ENCODE data around the gene IWS1. TPM values are rescaled to one million over a fixed set of nuclear protein-coding genes. Genes with fewer than 3 reads are reported as not detected.

IWS1 gene
- total RNA-seq, 1 experiment from 2014 or later = 56.0 TPM

- H3K27ac Mint-ChIP-seq (ENCODE audit: unreplicated experiment) = no peak overlapping the region
- H3K4me3 Mint-ChIP-seq (ENCODE audit: unreplicated experiment) = no peak overlapping the region
- Histone ChIP-seq H3K36me3 (ENCODE audit: control insufficient read depth, insufficient read depth, low read length) (no peaks in the 10 kb centered on the region), H3K4me1 (no peaks in the 10 kb centered on the region), H3K4me3 (ENCODE audit: low read depth, low read length) (no peak overlapping the region), H3K9me3 (no peaks in the 10 kb centered on the region), H3K27me3 (replicated peaks; ENCODE audit: control insufficient read depth, insufficient read depth, low read length) (no peaks in the 10 kb centered on the region)
- ChIA-PET POLR2A (no interaction called here), CTCF (no interaction called here)
- H3K27me3 Mint-ChIP-seq (ENCODE audit: insufficient read depth, unreplicated experiment) = no peaks in the 10 kb centered on the region
- H3K9me3 Mint-ChIP-seq (ENCODE audit: unreplicated experiment) = peaks cover 21% of the 10 kb centered on the region
- TF ChIP-seq CTCF (IDR thresholded peaks at IDR 0.05; ENCODE audit: insufficient read depth in 1 of 2, low read depth in 1 of 2, low read length in 1 of 2, severe bottlenecking in 1 of 2, unreplicated experiment in 1 of 2) = no peak
- H3K36me3 Mint-ChIP-seq (ENCODE audit: insufficient read depth, unreplicated experiment) = no peaks in the 10 kb centered on the region
- no TSS peak for BruUV-seq (replicated peaks)
- DNase-seq = no peak
- intact Hi-C loops (cut with micrococcal nuclease; ENCODE audit: unreplicated experiment) = no loop called here
- H3K4me1 Mint-ChIP-seq (ENCODE audit: low read depth, unreplicated experiment) = no peaks in the 10 kb centered on the region
Observed at GRCh38 chr2:127560931-127561280, 34.6 kb upstream of the IWS1 start.

- H3K4me1 ChIP-seq = no peaks in the 10 kb centered on the region
- H3K27me3 ChIP-seq (replicated peaks; ENCODE audit: control insufficient read depth, insufficient read depth, low read length) = no peaks in the 10 kb centered on the region
- no peak for TF ChIP-seq CTCF (IDR thresholded peaks at IDR 0.05; ENCODE audit: insufficient read depth in 1 of 2, low read depth in 1 of 2, low read length in 1 of 2, severe bottlenecking in 1 of 2, unreplicated experiment in 1 of 2)
- H3K4me3 Mint-ChIP-seq (ENCODE audit: unreplicated experiment) = no peak overlapping the region
- ChIA-PET CTCF (no interaction called here), POLR2A (no interaction called here)
- intact Hi-C loops (cut with micrococcal nuclease; ENCODE audit: unreplicated experiment) = no loop called here
- H3K36me3 Mint-ChIP-seq (ENCODE audit: insufficient read depth, unreplicated experiment) = no peaks in the 10 kb centered on the region
- H3K27me3 Mint-ChIP-seq (ENCODE audit: insufficient read depth, unreplicated experiment) = peaks cover under 1% of the 10 kb centered on the region
- DNase-seq = no peak
- no TSS peak for BruUV-seq (replicated peaks)
- H3K9me3 ChIP-seq = no peaks in the 10 kb centered on the region
- H3K4me3 ChIP-seq (ENCODE audit: low read depth, low read length) = no peak overlapping the region
- H3K4me1 Mint-ChIP-seq (ENCODE audit: low read depth, unreplicated experiment) = no peaks in the 10 kb centered on the region
- H3K27ac Mint-ChIP-seq (ENCODE audit: unreplicated experiment) = no peak overlapping the region
- H3K36me3 ChIP-seq (ENCODE audit: control insufficient read depth, insufficient read depth, low read length) = no peaks in the 10 kb centered on the region
- peaks cover 25% of the 10 kb centered on the region for H3K9me3 Mint-ChIP-seq (ENCODE audit: unreplicated experiment)
Observed at GRCh38 chr2:127560201-127560930, 34.1 kb upstream of the IWS1 start.

DNA sequence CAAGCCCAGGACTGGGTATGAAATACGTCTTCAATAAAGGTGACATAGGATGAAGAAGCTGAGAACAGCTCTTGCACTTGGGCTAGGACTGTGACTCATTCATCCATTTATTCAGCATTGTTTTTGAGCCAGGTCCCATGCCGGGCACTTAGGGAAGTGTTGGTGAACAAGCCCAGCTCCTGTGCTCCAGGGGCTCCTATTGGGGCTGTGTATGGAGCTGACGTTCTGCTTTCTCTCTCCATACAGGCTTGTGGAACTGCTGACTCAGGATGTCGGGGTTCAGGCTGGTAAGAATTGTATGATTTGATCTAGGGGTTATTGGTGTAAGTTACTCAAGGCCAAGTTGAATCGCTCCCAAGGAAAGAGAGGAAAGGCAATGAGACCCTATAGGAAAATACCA is 33.2 kb upstream of the IWS1 start:
- Mint-ChIP-seq H3K27ac (ENCODE audit: unreplicated experiment) (no peak overlapping the region), H3K4me3 (ENCODE audit: unreplicated experiment) (no peak overlapping the region), H3K36me3 (ENCODE audit: insufficient read depth, unreplicated experiment) (no peaks in the 10 kb centered on the region), H3K9me3 (ENCODE audit: unreplicated experiment) (peaks cover 31% of the 10 kb centered on the region), H3K27me3 (ENCODE audit: insufficient read depth, unreplicated experiment) (peaks cover 3% of the 10 kb centered on the region), H3K4me1 (ENCODE audit: low read depth, unreplicated experiment) (no peaks in the 10 kb centered on the region)
- Histone ChIP-seq H3K4me3 (ENCODE audit: low read depth, low read length) (no peak overlapping the region), H3K4me1 (no peaks in the 10 kb centered on the region), H3K36me3 (ENCODE audit: control insufficient read depth, insufficient read depth, low read length) (no peaks in the 10 kb centered on the region), H3K9me3 (no peaks in the 10 kb centered on the region), H3K27me3 (replicated peaks; ENCODE audit: control insufficient read depth, insufficient read depth, low read length) (no peaks in the 10 kb centered on the region)
- intact Hi-C loops (cut with micrococcal nuclease; ENCODE audit: unreplicated experiment) = no loop called here
- BruUV-seq (replicated peaks) = no TSS peak
- DNase-seq = no peak
- ChIA-PET POLR2A (no interaction called here), CTCF (no interaction called here)
- TF ChIP-seq CTCF (IDR thresholded peaks at IDR 0.05; ENCODE audit: insufficient read depth in 1 of 2, low read depth in 1 of 2, low read length in 1 of 2, severe bottlenecking in 1 of 2, unreplicated experiment in 1 of 2) = no peak

Data from Caco-2 (cell line).